Endothelial cell of umbilical vein (primary cell): ENCODE results near the gene TMEM200B. TPM values are rescaled to one million over a fixed set of nuclear protein-coding genes. Genes with fewer than 3 reads are reported as not detected.

Experiments used
- BruUV-seq: library from RNA; stranded (reverse); fragments of 400-500 nt; replicated peaks from 2 replicates; lab custom pipeline; 2021; lab: Mats Ljungman, UMichigan
- CTCF ChIA-PET: fragments of 300-600, 350-600 bp; sonication (Branson Sonifier 250); formaldehyde crosslinking; loops from one replicate; lab custom pipeline; 2021; ENCODE audit warnings: antibody characterized with exemption, inconsistent platforms; lab: Charles Lee
- POLR2A ChIA-PET: fragments of 300-600, 350-600 bp; sonication (Branson Sonifier 250); formaldehyde crosslinking; loops from one replicate; lab custom pipeline; 2021; ENCODE audit warnings: antibody characterized with exemption, inconsistent platforms; lab: Charles Lee
- DNase-seq: peaks from one replicate; pipeline ENCODE4 v3.0.0-alpha.2; 2011; ENCODE audit warnings: low read depth, low spot score
- FAIRE-seq: peaks from 2 replicates; lab custom pipeline; 2011; peaks lifted over from hg19 to GRCh38; lab: Jason Lieb, UNC
- H2AFZ ChIP-seq: 2 replicates; pipeline ENCODE4 v1.6.0; 2012; ENCODE audit warnings: low read depth, low read length, control low read depth, inconsistent platforms
- H3K27ac ChIP-seq: 2 replicates; pipeline ENCODE4 v1.5.1; 2011; ENCODE audit warnings: low read depth, mild to moderate bottlenecking, control low read depth, low read length, moderate library complexity; ENCODE audit not compliant: insufficient read depth
- H3K27me3 ChIP-seq, 2 experiments: 2 replicates each; pipeline versions ENCODE4 v1.6.0 to v1.6.1; 2011; ENCODE audit warnings: low read length in 2 of 2, mixed read lengths in 1 of 2; ENCODE audit not compliant: control insufficient read depth in 2 of 2, insufficient read depth in 2 of 2
- H3K36me3 ChIP-seq, 2 experiments: 2 replicates in 1 of 2; 3 replicates in 1 of 2; pipeline ENCODE4 v1.5.1; 2011; ENCODE audit warnings: low read length in 2 of 2, mild to moderate bottlenecking in 1 of 2, moderate library complexity in 1 of 2; ENCODE audit not compliant: control insufficient read depth in 2 of 2, insufficient read depth in 2 of 2; ENCODE audit errors: extremely low read depth in 1 of 2
- H3K4me1 ChIP-seq: 3 replicates; pipeline ENCODE4 v1.5.1; 2011; ENCODE audit warnings: mild to moderate bottlenecking, low read length; ENCODE audit not compliant: control insufficient read depth, insufficient read depth; ENCODE audit errors: extremely low read depth
- H3K4me2 ChIP-seq: 2 replicates; pipeline ENCODE4 v1.6.1; 2011; ENCODE audit warnings: low read length, control low read depth, mixed read lengths; ENCODE audit not compliant: insufficient read depth
- H3K4me3 ChIP-seq, 3 experiments: fragments of 200-600 bp in 1 of 3; sonication (generic), shearing (Covaris generic) in 1 of 3; replicated peaks in 1 of 3; 2 replicates each; pipeline ENCODE4 v1.5.1; 2011 to 2016; ENCODE audit warnings: control low read depth in 3 of 3, low read length in 3 of 3, mild to moderate bottlenecking in 2 of 3, inconsistent platforms in 1 of 3, low read depth in 1 of 3, moderate library complexity in 1 of 3; ENCODE audit not compliant: insufficient read depth in 1 of 3
- H3K79me2 ChIP-seq: 2 replicates; pipeline ENCODE4 v1.6.0; 2012; ENCODE audit warnings: low read length, inconsistent platforms; ENCODE audit not compliant: control insufficient read depth, insufficient read depth
- H3K9ac ChIP-seq: replicated peaks from 2 replicates; pipeline ENCODE3; 2011; ENCODE audit warnings: low read length, control low read depth; ENCODE audit not compliant: insufficient read depth; ENCODE audit errors: extremely low read depth
- H3K9me1 ChIP-seq: replicated peaks from 3 replicates; pipeline ENCODE4 v1.6.0; 2011; ENCODE audit warnings: mild to moderate bottlenecking, low read length; ENCODE audit not compliant: control insufficient read depth, insufficient read depth; ENCODE audit errors: extremely low read depth
- H3K9me3 ChIP-seq: replicated peaks from 2 replicates; pipeline ENCODE4 v1.5.1; 2012; ENCODE audit warnings: low read length, inconsistent platforms; ENCODE audit not compliant: control insufficient read depth, insufficient read depth
- H4K20me1 ChIP-seq: replicated peaks from 2 replicates; pipeline ENCODE3; 2011; ENCODE audit warnings: mild to moderate bottlenecking, low read length; ENCODE audit not compliant: control insufficient read depth, insufficient read depth; ENCODE audit errors: extremely low read depth
- CTCF ChIP-seq, 2 donors: IDR thresholded peaks; 1 replicate in 1 of 2; 2 replicates in 1 of 2; pipeline ENCODE4 v1.5.1; 2011; ENCODE audit warnings: low read length in 2 of 2, mild to moderate bottlenecking in 2 of 2, moderate library complexity in 2 of 2, control low read depth in 1 of 2, inconsistent platforms in 1 of 2, low read depth in 1 of 2; ENCODE audit not compliant: insufficient read depth in 1 of 2; ENCODE audit errors: extremely low read depth in 1 of 2
- FOS ChIP-seq: IDR thresholded peaks from 2 replicates; pipeline ENCODE4 v1.6.1; 2011; ENCODE audit warnings: mild to moderate bottlenecking, low read length, moderate library complexity, borderline replicate concordance; ENCODE audit not compliant: insufficient read depth
- GATA2 ChIP-seq: IDR thresholded peaks from 2 replicates; pipeline ENCODE4 v1.7.0; 2011; ENCODE audit warnings: low read depth, mild to moderate bottlenecking, moderate library complexity, mixed read lengths, low read length; ENCODE audit not compliant: insufficient read length, insufficient read depth
- JUN ChIP-seq: IDR thresholded peaks from 2 replicates; pipeline ENCODE4 v1.6.1; 2011; ENCODE audit warnings: borderline replicate concordance, low read depth; ENCODE audit not compliant: insufficient read length, insufficient read depth
- MAX ChIP-seq: IDR thresholded peaks from 2 replicates; pipeline ENCODE4 v1.6.1; 2011; ENCODE audit not compliant: insufficient read depth, insufficient read length
- MYC ChIP-seq: IDR thresholded peaks from one replicate; pipeline ENCODE4 v1.6.1; 2011; ENCODE audit warnings: mild to moderate bottlenecking, low read depth, low read length
- POLR2A ChIP-seq: IDR thresholded peaks from 2 replicates; pipeline ENCODE4 v1.6.1; 2012; ENCODE audit warnings: low read depth, mild to moderate bottlenecking, control low read depth, low read length
- POLR2AphosphoS5 ChIP-seq: IDR thresholded peaks from 2 replicates; pipeline ENCODE4 v1.6.1; 2012; ENCODE audit warnings: low read depth, mild to moderate bottlenecking, control low read depth, low read length, moderate library complexity; ENCODE audit not compliant: insufficient read depth
- dilution Hi-C: fragments of 300-500 bp; cut with MboI; formaldehyde crosslinking; loops from one replicate; pipeline ENCODE4 v1.15.0; 2019; ENCODE audit warnings: low sequenced_read_pairs; ENCODE audit not compliant: extremely low pct_ligation_motif_present
- intact Hi-C: fragments of 100-400 bp; cut with micrococcal nuclease; formaldehyde crosslinking; loops from one replicate; pipeline ENCODE4 v1.10.0; 2022
- polyA plus RNA-seq, 4 experiments: library from polyadenylated mRNA; depleted of rRNA in 3 of 4; stranded (reverse) in 3 of 4; unstranded in 1 of 4; fragments of >200 nt; gene quantifications; 2 replicates each; pipeline versions ENCODE4 v1.2.1 to v1.2.3, GENCODE V29; 2011 to 2012; ENCODE audit warnings: missing spikeins in 1 of 4
- total RNA-seq: library from RNA; stranded (reverse); gene quantifications from 2 replicates; pipeline ENCODE4 v1.2.3, GENCODE V29; 2021

TMEM200B gene
- total and polyA plus RNA-seq, 2 donors (not counting 3 experiments of a cell fraction or from before 2014, with no cell fraction given): 0.72 to 1.6 TPM

GRCh38 chr1:29122682-29123052, 1.0 kb downstream of the TMEM200B start:
- Histone ChIP-seq H3K4me3 (peak overlapping the region in 1 of 3 experiments; percentile 18), H3K9me3 (no peaks in the 10 kb centered on the region), H2AFZ (peak overlapping the region; percentile 85), H3K4me2 (peak overlapping the region; percentile 44), H3K27ac (no peak overlapping the region), H4K20me1 (no peaks in the 10 kb centered on the region), H3K4me1 (peaks cover 23% of the 10 kb centered on the region), H3K9me1 (no peaks in the 10 kb centered on the region), H3K36me3 (peaks cover 0 to 2% of the 10 kb centered on the region in 2 experiments), H3K9ac (peak overlapping the region; percentile 9), H3K27me3 (peaks cover 0 to 14% of the 10 kb centered on the region in 2 experiments), H3K79me2 (no peaks in the 10 kb centered on the region)
- CTCF ChIA-PET: interaction anchor here (1.0 to 2.6 kb wide), 7 partner anchors 14 to 246 kb away, joined by 3 to 17 read pairs (median 7); partner anchors contain the start of gene SRSF4
- intact Hi-C loops: loop anchor here (5.0 kb wide), 2 partner anchors 60 to 90 kb away; partner anchors contain the start of gene SRSF4
- BruUV-seq: no TSS peak
- dilution Hi-C loops: no loop called here
- FAIRE-seq (peak; percentile 12), DNase-seq (peak; percentile 19)
- POLR2A ChIA-PET: no interaction called here
- no peak for TF ChIP-seq FOS
- TF ChIP-seq POLR2A: no peak
- no peak for TF ChIP-seq POLR2AphosphoS5
- no peak for TF ChIP-seq MAX
- TF ChIP-seq JUN: no peak
- no peak for TF ChIP-seq CTCF (IDR thresholded peaks at IDR 0.05; ENCODE audit: extremely low read depth in 1 of 2, insufficient read depth in 1 of 2, low read depth in 1 of 2, low read length in 2 of 2)
- no peak for TF ChIP-seq GATA2
- TF ChIP-seq MYC: no peak
